IMR-90 (cell line): ENCODE results near the gene OR5A2. TPM values are rescaled to one million over a fixed set of nuclear protein-coding genes. Genes with fewer than 3 reads are reported as not detected.

Source experiments
- polyA plus RNA-seq, 3 experiments: library from polyadenylated mRNA; depleted of rRNA; stranded (reverse); fragments of >200 nt; gene quantifications; 2 replicates each; pipeline ENCODE4 v1.2.3, GENCODE V29; 2012; ENCODE audit warnings: low replicate concordance in 1 of 3
- total RNA-seq: library from RNA; depleted of rRNA; stranded (reverse); fragments of >200 nt; gene quantifications from 2 replicates; pipeline ENCODE4 v1.2.3, GENCODE V29; 2012; rRNA removed

The OR5A2 gene
- total and polyA plus RNA-seq, 2 of the 4 experiments (the other 2 are of a cell fraction) = not detected

Other genes with a start within 250 kb of the OR5A2 start
- gene MPEG1, start 213.5 kb downstream of the OR5A2 start, total RNA-seq = not detected in 2 replicates
- gene MPEG1, start 213.5 kb downstream of the OR5A2 start, polyA plus RNA-seq (2012; rRNA removed) = not detected in 2 replicates
- not detected in 2 replicates for gene OR5AN1, start 67.5 kb downstream of the OR5A2 start, total RNA-seq
- gene OR5AN1, start 67.5 kb downstream of the OR5A2 start, polyA plus RNA-seq (2012; rRNA removed) = not detected in 2 replicates
- not detected in 2 replicates for gene OR5A1, start 10.1 kb upstream of the OR5A2 start, total RNA-seq
- not detected in 2 replicates for gene OR5A1, start 10.1 kb upstream of the OR5A2 start, polyA plus RNA-seq (2012; rRNA removed)
- gene OR4D6, start 30.5 kb upstream of the OR5A2 start, total RNA-seq = not detected in 2 replicates
- not detected in 2 replicates for gene OR4D6, start 30.5 kb upstream of the OR5A2 start, polyA plus RNA-seq (2012; rRNA removed)
- not detected in 2 replicates for gene OR4D10, start 46.9 kb upstream of the OR5A2 start, total RNA-seq
- not detected in 2 replicates for gene OR4D10, start 46.9 kb upstream of the OR5A2 start, polyA plus RNA-seq (2012; rRNA removed)
- gene OR4D11, start 77.2 kb upstream of the OR5A2 start, total RNA-seq = not detected in 2 replicates
- not detected in 2 replicates for gene OR4D11, start 77.2 kb upstream of the OR5A2 start, polyA plus RNA-seq (2012; rRNA removed)
- gene OR4D9, start 85.1 kb upstream of the OR5A2 start, total RNA-seq = not detected in 2 replicates
- not detected in 2 replicates for gene OR4D9, start 85.1 kb upstream of the OR5A2 start, polyA plus RNA-seq (2012; rRNA removed)
- 27.2 and 27.4 TPM in 2 replicates for gene OSBP, start 189.4 kb upstream of the OR5A2 start, total RNA-seq
- gene OSBP, start 189.4 kb upstream of the OR5A2 start, polyA plus RNA-seq (2012; rRNA removed) = 15.4 and 22.1 TPM in 2 replicates
- gene PATL1, start 242.6 kb upstream of the OR5A2 start, total RNA-seq = 3.9 and 4.4 TPM in 2 replicates
- 29.7 and 30.9 TPM in 2 replicates for gene PATL1, start 242.6 kb upstream of the OR5A2 start, polyA plus RNA-seq (2012; rRNA removed)